GM18507 (cell line): ENCODE data around the gene NT5C1A.

Experiments used
- DNase-seq: peaks from one replicate; pipeline ENCODE4 v3.0.0; 2011; ENCODE audit warnings: low read depth; ENCODE audit not compliant: insufficient read length; ENCODE audit errors: extremely low spot score
- FAIRE-seq: peaks from 2 replicates; lab custom pipeline; 2011; peaks lifted over from hg19 to GRCh38; lab: Jason Lieb, UNC

NT5C1A gene

DNA sequence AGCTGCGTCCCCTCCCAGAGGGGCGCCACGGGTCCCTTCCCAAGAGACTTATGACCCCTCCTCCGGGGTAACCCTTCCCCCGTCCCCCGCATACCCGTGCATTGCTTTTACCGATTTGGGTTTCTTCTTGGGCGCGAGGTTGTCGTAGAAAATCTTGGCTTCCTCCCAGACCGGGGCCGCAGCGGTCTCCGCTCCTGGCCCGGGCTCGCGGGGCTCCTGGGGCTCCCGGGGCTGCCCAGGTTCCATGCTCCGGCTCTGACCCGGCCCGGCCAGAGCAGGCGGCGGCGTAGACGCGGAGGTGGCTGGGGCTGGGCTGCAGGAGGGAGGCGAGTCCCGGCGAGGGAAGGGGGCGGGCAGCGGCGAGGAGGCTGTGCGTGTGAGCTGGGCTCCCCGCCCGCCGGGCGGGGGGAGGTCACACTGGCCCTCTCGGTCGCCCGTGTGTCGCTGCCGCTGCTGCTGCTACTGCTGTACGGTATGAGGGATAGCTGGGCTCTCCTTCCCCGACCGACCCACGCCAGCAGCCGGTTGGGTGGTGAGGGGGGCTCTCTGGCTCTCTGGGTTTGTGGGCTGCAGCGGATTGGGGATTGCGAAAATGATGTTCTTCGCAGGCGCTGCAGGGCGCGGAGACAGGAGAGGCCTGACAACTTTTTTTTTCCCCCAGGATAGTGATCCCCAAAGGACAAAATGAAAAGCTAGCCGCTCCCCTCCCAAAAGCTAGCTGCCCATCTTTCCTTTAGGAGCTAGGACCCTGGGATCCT is at the start of gene NT5C1A:
Gene NT5C1A (minus strand): TSS at position 315 of the 758 bp plus-strand sequence. CDS start 69 bp downstream, at position 246.
- no peak for FAIRE-seq
- DNase-seq, result no peak

DNA sequence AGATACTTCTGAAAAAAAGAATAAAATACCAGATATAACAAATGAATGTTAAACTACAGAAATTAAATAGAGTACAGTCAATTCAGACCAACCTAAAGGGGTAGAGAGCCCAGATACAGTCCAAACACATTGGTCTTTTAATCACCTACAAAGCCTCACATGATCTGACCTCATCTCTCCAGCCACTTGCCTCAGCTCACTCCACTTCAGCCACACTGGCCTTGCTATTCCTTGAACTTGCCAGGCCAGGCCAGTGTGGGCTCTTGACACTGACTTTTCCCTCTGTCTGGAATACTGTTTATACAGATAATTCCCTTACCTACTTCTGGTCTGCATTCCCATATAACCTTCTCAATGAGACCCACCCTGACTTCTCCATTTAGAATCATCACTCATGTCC is 49.8 kb upstream of the NT5C1A start:
- no peak for FAIRE-seq

DNA sequence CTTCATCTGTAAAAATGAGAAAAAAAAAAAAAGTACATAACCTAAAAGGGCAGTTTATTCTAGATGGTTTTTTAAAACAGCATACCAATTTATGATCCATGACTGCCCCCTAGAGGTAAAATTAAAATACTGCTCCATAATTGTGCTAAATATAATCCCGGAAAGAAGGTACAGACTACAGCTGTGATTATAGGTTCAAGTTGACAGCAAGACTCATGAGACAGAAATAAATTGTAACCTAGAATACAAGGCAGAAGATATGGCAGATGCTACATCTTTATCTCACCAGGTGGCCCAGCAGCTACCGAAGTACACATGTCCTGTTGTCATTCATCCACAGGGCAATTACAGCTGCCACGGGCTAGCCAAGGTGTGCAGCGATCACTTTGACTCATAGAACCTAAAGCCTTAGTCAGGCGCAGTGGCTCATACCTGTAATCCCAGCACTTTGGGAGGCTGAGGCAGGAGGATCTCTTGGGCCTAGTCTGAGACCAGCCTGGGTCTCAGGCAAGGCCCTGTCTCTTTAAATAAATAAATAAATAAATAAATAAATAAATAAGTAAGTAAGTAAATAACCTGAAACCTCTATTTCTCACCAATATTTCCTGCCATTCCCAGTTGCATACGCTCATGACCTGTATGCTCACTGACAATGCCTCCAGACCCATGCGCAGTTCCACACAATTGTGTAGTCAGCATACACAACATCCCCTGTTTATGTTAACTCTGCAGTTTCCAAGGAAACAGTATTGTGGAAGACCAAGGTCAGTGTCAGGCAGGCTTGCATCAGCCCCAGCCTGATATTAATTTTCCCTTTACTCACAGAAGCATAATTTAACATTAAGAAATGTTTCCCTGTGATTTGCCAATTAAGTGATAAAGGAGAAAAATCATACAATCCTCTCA is 48.4 kb upstream of the NT5C1A start:
- FAIRE-seq (peak; percentile 82), DNase-seq (no peak)

More for the DNA sequence above, 49.8 kb upstream of the NT5C1A start:
- no peak for DNase-seq

- DNase-seq, result no peak
- no peak for FAIRE-seq
Observed at GRCh38 chr1:39717809-39718208, 45.9 kb upstream of the NT5C1A start.

GRCh38 chr1:39713557-39713956 is 41.6 kb upstream of the NT5C1A start:
- DNase-seq (no peak), FAIRE-seq (no peak)

GRCh38 chr1:39711966-39712340 is 40.0 kb upstream of the NT5C1A start:
- DNase-seq, result no peak
- no peak for FAIRE-seq

- DNase-seq, result no peak
- no peak for FAIRE-seq
Observed at GRCh38 chr1:39711104-39711965, 39.4 kb upstream of the NT5C1A start.

DNA sequence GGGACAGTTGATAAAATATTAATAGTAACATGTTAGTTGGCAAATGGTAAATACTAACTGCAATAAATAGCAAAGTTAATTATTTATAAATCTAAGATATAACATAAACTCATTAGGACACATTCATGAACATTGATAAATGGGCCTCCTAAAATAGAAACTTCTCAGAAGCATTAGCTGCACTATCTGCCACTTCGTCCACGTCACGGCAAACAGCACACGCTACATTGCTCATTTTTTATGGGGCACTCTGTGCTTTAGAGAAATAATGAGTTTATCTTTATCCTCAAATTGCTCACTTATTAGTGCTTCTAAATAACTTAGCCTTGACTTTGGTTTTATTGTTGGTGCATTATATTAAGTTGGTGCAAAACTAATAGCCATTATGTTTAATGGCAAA is 35.6 kb upstream of the NT5C1A start:
- no peak for DNase-seq

GRCh38 chr1:39704757-39705156 is 32.9 kb upstream of the NT5C1A start:
- no peak for FAIRE-seq

More for the DNA sequence above, 35.6 kb upstream of the NT5C1A start:
- FAIRE-seq, result no peak

DNA sequence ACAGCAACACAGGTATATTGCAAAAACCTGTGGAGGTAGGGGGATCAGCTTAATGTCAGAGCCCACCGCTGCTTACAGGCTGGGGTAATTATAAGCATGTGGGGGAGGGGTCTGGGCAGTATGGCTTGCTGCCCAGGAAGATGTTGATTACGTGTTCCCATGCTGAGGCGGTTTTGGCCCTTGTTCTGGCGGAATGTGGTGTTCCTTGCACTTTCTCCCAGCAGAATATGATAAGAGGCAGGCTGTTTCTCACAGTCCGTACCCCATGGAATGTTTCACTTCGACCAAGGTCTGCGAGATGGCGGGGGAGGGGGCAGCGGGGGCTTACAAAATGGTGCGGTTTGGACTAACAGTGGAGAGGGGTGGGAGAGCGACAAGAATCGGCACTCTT is 29.1 kb upstream of the NT5C1A start:
- DNase-seq, result no peak
- FAIRE-seq, result no peak

More at GRCh38 chr1:39704757-39705156, 32.9 kb upstream of the NT5C1A start:
- no peak for DNase-seq

GRCh38 chr1:39700348-39700747 is 28.4 kb upstream of the NT5C1A start:
- DNase-seq (no peak), FAIRE-seq (no peak)

DNA sequence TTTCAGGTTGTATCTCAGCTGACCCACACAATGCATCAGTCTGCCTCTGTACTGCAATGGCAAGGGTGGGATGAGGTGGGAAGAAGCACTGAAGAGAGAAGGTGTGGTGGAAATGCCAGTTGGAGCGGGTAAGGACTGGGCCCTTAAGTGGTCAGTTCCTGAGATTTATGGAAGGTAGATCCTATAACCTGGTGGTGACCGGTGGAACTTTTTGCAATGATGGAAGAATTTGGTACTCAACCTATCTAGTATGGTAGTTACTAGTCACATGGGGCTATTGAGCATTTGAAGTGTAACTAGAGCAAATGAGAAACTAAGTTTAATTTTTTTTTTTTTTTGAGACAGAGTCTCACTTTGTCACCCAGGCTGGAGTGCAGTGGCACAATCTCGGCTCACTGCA is 27.5 kb upstream of the NT5C1A start:
- FAIRE-seq (no peak), DNase-seq (no peak)

DNA sequence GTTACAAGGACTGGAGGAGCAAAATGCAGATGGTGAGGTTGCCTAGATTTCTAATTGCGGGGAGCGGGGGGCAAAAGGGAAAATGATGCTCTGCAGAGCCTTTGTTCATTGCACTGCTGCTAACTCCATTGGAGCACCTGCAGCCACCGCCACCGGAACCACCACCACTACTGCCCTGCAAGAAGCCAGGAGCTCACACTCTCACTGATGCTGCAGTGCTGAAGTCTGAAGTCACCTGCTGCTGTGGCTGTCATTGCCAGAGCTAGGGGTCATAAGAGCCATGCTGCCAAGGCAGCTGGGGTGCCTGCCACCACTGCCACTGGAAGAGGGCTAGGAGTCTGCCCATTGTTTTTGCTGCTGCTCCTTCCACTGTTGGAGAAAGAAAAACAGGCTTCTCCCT is 26.7 kb upstream of the NT5C1A start:
- FAIRE-seq (no peak), DNase-seq (no peak)

- DNase-seq (no peak), FAIRE-seq (no peak)
Observed at GRCh38 chr1:39696448-39696847, 24.5 kb upstream of the NT5C1A start.

DNA sequence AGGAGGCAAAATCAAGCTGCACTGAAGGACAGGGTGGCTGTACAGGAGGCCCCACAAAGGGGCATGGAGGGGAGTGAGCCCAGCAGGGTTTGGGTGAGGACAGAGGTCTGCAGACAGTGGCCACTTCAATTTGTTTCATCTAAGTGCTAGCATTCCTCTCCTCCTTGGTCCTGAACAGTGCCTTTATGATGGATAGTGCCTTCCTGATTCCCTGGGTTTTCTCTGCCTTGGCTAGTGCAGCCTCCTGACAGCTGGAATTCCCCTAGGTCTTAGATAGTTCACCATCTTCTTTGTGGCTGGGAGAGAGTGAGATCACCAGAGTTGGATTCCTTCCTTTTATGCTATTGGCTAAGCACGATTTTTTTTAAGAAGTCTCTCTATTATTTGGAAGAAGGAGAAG is 23.1 kb upstream of the NT5C1A start:
- FAIRE-seq (no peak), DNase-seq (no peak)

DNA sequence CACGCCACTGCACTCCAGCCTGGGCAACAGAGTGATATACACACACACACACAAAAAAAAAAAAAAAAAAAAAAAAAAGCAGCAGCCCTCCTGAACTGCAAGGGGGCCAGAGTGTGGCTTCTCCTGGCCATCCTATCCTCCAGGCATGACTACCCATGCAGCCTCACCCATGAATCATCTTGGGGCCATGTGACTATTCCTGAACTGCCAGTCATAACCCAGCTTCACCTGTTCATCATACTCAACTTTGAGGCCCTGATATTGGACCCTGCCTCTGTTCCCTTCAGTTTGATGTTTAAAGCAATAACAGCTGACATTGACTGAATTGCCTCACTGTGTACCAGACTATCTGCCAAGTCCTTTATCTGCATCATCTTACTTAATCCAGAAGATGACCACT is 22.1 kb upstream of the NT5C1A start:
- DNase-seq (no peak), FAIRE-seq (no peak)

- DNase-seq (no peak), FAIRE-seq (no peak)
Observed at GRCh38 chr1:39692152-39693074, 20.5 kb upstream of the NT5C1A start.

GRCh38 chr1:39691383-39692151 is 19.7 kb upstream of the NT5C1A start, which contains the start of gene HPCAL4:
Gene HPCAL4 (minus strand): TSS chr1:39691433. CDS start chr1:39684603, 6,830 bp downstream.
- peak; percentile 61 for DNase-seq
- peak; percentile 77 for FAIRE-seq
